ENCODE results near the gene STK24. TPM values are rescaled to one million over a fixed set of nuclear protein-coding genes. Genes with fewer than 3 reads are reported as not detected.

STK24 gene
- total RNA-seq, 2 experiments from 2014 or later: 60.4 to 88.7 TPM

DNA sequence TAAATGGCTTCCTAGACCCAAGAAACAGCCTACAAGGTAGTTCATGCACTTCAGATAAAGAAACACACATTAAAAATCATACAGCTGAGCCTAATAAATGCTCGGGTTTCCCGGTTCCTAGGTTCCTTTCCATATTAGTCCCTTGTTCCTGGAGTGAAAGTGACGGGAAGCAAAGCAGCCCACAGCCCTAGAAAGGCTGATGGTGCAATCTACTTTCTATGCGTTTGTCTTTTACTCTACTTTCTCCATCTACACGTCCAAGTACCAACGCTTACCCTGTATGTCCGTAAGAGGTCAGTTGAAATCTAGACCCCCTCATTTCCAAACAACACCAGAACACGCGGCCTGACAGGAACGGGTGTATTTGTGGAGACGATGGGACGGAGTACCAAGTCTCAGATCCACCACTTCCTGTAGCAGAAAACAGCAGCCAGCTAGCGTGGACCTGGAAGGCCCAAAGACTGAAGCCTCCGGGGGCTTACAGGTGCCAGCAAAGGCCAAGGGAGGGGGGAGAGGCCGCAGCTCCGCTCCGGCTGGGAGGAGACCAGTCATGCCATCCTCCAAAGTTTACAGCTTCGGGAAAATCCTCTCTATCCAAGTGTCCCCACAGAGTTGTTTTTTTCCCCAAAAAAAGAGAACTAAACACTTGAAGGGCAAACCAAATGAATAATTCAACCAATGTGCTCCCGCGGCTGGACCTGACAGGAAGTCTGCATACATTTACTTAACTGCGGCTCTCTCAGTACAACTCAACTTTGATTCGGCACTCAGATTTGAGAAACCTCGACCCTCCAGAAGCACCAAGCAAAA is 34.1 kb downstream of the STK24 start:
- Histone ChIP-seq H3K9me3 (ENCODE audit: low read length) (no peaks in the 10 kb centered on the region), H3K36me3 (ENCODE audit: insufficient read depth, low read length) (peaks cover 8% of the 10 kb centered on the region; the same call in 1 of the 2 replicates), H3K4me2 (ENCODE audit: low read length) (peak overlapping the region; percentile 20; the same call in 1 of the 2 replicates), H3K4me1 (ENCODE audit: insufficient read depth, low read length, poor library complexity, severe bottlenecking) (peaks cover 19% of the 10 kb centered on the region), H3K9me2 (ENCODE audit: insufficient read depth, low read length) (no peaks in the 10 kb centered on the region), H3K27ac (ENCODE audit: low read depth, low read length, poor library complexity, severe bottlenecking) (no peak overlapping the region), H2AFZ (ENCODE audit: low read length) (no peak overlapping the region), H3K79me2 (ENCODE audit: insufficient read depth, low read depth, low read length) (peaks cover 90% of the 10 kb centered on the region), H3K4me3 (ENCODE audit: low read depth, low read length, poor library complexity, severe bottlenecking) (no peak overlapping the region), H4K20me1 (ENCODE audit: insufficient read depth, low read length) (peaks cover 24% of the 10 kb centered on the region)
- TF ChIP-seq, protein P1, sequence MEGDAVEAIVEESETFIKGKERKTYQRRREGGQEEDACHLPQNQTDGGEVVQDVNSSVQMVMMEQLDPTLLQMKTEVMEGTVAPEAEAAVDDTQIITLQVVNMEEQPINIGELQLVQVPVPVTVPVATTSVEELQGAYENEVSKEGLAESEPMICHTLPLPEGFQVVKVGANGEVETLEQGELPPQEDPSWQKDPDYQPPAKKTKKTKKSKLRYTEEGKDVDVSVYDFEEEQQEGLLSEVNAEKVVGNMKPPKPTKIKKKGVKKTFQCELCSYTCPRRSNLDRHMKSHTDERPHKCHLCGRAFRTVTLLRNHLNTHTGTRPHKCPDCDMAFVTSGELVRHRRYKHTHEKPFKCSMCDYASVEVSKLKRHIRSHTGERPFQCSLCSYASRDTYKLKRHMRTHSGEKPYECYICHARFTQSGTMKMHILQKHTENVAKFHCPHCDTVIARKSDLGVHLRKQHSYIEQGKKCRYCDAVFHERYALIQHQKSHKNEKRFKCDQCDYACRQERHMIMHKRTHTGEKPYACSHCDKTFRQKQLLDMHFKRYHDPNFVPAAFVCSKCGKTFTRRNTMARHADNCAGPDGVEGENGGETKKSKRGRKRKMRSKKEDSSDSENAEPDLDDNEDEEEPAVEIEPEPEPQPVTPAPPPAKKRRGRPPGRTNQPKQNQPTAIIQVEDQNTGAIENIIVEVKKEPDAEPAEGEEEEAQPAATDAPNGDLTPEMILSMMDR (conservative IDR thresholded peaks at IDR 0.05; ENCODE audit: low read length): no peak
- no peak for TF ChIP-seq EZH2phosphoT487 (IDR thresholded peaks at IDR 0.05; ENCODE audit: borderline replicate concordance, low read depth, low read length)
- CTCF ChIA-PET (ENCODE audit: unreplicated experiment): no interaction called here
- no TSS peak for BruUV-seq (replicated peaks)
- POLR2A ChIA-PET: no interaction called here
- intact Hi-C loops (cut with micrococcal nuclease; ENCODE audit: unreplicated experiment): no loop called here
- DNase-seq (ENCODE audit: low spot score): no peak

DNA sequence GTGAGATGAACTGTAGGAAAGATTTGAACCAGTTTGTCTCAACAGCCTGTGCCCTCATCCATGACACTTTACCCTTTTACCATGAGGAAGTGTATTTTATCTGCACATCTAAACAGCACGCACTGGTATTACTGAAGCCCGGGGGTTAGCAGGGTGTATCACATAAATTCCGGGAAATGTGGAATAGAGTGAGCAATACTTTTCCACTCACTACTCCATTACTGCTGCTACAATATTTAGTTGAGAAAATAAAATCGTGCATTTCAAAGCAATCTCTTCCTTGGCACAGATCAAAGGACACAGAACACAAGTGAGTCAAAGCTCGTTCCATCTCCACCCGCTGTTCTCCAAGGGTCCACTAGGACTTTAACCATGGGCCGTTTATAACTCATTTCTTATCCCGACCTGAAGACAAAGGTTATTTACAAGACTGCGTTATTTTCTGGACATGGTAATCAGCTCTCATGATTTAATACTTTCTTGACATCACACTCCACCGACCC is 35.2 kb downstream of the STK24 start:
- Histone ChIP-seq H3K9me3 (ENCODE audit: low read length) (no peaks in the 10 kb centered on the region), H3K9me2 (ENCODE audit: insufficient read depth, low read length) (no peaks in the 10 kb centered on the region), H2AFZ (ENCODE audit: low read length) (no peak overlapping the region), H3K4me3 (ENCODE audit: low read depth, low read length, poor library complexity, severe bottlenecking) (no peak overlapping the region), H3K36me3 (ENCODE audit: insufficient read depth, low read length) (peaks cover 8% of the 10 kb centered on the region; the same call in 1 of the 2 replicates), H3K4me2 (ENCODE audit: low read length) (no peak overlapping the region), H3K27ac (ENCODE audit: low read depth, low read length, poor library complexity, severe bottlenecking) (no peak overlapping the region), H3K4me1 (ENCODE audit: insufficient read depth, low read length, poor library complexity, severe bottlenecking) (peaks cover 19% of the 10 kb centered on the region), H3K79me2 (ENCODE audit: insufficient read depth, low read depth, low read length) (peaks cover 88% of the 10 kb centered on the region), H4K20me1 (ENCODE audit: insufficient read depth, low read length) (peaks cover 22% of the 10 kb centered on the region)
- intact Hi-C loops (cut with micrococcal nuclease; ENCODE audit: unreplicated experiment): no loop called here
- BruUV-seq (replicated peaks): no TSS peak
- ChIA-PET POLR2A (interaction anchor here (0.5 kb wide), 1 partner anchor 338 kb away, joined by 3 read pairs; no protein-coding TSS in a partner anchor), CTCF (ENCODE audit: unreplicated experiment) (no interaction called here)
- no peak for DNase-seq (ENCODE audit: low spot score)
- TF ChIP-seq, protein P1 (conservative IDR thresholded peaks at IDR 0.05; ENCODE audit: low read length): no peak
- TF ChIP-seq EZH2phosphoT487 (IDR thresholded peaks at IDR 0.05; ENCODE audit: borderline replicate concordance, low read depth, low read length): no peak

DNA sequence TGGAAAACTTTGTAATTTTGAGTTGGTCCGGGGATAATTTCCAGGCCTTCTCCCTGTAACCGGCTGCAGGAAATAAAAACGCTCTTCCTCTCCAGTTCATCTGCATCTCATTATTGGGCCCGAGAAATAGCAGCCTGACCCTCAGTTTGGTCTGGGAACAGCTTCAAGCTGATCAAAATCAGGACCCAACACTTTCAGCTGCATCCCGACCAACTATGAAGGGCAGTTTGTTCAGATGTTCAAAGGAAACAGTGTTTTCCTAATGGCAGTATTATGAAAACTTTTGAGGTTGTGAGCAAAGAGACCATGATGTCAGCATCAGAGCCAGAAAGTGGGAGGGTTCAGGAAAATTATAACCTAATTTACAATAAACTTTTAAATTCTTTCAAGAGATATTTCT is 35.7 kb downstream of the STK24 start:
- no peak for DNase-seq (ENCODE audit: low spot score)
- peaks cover 8% of the 10 kb centered on the region; the same call in 1 of the 2 replicates for H3K36me3 ChIP-seq (ENCODE audit: insufficient read depth, low read length)
- peaks cover 22% of the 10 kb centered on the region for H4K20me1 ChIP-seq (ENCODE audit: insufficient read depth, low read length)
- H3K9me2 ChIP-seq (ENCODE audit: insufficient read depth, low read length): no peaks in the 10 kb centered on the region
- CTCF ChIA-PET (ENCODE audit: unreplicated experiment): no interaction called here
- H3K27ac ChIP-seq (ENCODE audit: low read depth, low read length, poor library complexity, severe bottlenecking): no peak overlapping the region
- no peak overlapping the region for H3K4me2 ChIP-seq (ENCODE audit: low read length)
- no peaks in the 10 kb centered on the region for H3K9me3 ChIP-seq (ENCODE audit: low read length)
- TF ChIP-seq, protein P1 (conservative IDR thresholded peaks at IDR 0.05; ENCODE audit: low read length): no peak
- no peak for TF ChIP-seq EZH2phosphoT487 (IDR thresholded peaks at IDR 0.05; ENCODE audit: borderline replicate concordance, low read depth, low read length)
- POLR2A ChIA-PET: interaction anchor here (0.5 to 0.9 kb wide), 2 partner anchors 91 to 337 kb away, joined by 3 read pairs; no protein-coding TSS in a partner anchor
- H2AFZ ChIP-seq (ENCODE audit: low read length): no peak overlapping the region
- no peak overlapping the region for H3K4me3 ChIP-seq (ENCODE audit: low read depth, low read length, poor library complexity, severe bottlenecking)
- peaks cover 19% of the 10 kb centered on the region for H3K4me1 ChIP-seq (ENCODE audit: insufficient read depth, low read length, poor library complexity, severe bottlenecking)
- intact Hi-C loops (cut with micrococcal nuclease; ENCODE audit: unreplicated experiment): no loop called here
- peaks cover 86% of the 10 kb centered on the region for H3K79me2 ChIP-seq (ENCODE audit: insufficient read depth, low read depth, low read length)
- BruUV-seq (replicated peaks): TSS peak; percentile 38

Measured in OCI-LY7 (cell line).